Stimulated activated CD8-positive, alpha-beta memory T cell treated with anti-CD3 and anti-CD28 coated beads, Interleukin-12 subunit alpha, Interleukin-12 subunit beta, amount 100 ng/mL, for 4 hours (primary cell): Measurements from ENCODE around the gene FXYD4.
A peak's percentile ranks its signal among the peaks of the same experiment; 100 is the strongest.

Experiments used
- DNase-seq: peaks from one replicate; pipeline ENCODE4 v3.0.0-alpha.2; 2020; ENCODE audit warnings: low read depth

FXYD4 gene

DNA sequence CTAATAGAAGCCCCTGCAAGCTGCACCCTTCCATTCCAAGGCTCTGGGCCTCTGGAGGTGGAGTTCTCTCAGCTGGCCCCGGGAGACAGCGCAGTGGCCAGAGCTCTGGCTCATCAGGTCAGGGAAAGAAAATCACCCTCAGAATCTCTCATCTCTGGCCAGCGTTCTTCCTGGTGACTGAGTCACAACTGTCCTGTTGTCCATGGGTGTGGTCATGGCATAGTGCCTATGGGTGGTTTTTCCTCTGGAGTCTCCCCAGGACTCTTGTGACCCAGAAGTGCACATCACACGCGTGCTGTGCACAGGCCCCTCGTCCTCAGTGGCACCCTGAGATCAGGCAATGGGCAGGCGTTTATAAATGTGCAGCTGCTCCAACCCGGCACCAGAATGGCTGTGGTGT, 27.4 kb upstream of the FXYD4 start:
- no peak for DNase-seq

DNA sequence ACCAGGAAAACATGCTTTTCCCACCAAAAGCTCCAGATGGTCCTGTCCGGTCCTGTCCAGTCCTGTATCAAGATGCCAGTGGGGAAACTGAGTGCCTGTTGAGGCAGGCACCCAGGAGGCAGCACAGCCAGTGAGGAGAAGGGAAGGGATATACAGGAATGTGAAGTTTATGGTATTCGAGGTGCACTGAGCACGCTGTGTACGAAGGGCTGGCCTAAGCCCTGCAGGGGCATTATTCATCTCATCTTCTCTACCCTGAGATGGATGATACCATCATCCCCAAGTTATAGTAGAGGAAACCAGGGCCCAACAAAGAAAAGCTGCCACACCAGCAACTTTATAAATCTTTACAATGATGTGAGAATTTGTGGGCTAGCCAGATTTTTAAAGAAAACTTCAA, 23.4 kb upstream of the FXYD4 start:
- no peak for DNase-seq

DNA sequence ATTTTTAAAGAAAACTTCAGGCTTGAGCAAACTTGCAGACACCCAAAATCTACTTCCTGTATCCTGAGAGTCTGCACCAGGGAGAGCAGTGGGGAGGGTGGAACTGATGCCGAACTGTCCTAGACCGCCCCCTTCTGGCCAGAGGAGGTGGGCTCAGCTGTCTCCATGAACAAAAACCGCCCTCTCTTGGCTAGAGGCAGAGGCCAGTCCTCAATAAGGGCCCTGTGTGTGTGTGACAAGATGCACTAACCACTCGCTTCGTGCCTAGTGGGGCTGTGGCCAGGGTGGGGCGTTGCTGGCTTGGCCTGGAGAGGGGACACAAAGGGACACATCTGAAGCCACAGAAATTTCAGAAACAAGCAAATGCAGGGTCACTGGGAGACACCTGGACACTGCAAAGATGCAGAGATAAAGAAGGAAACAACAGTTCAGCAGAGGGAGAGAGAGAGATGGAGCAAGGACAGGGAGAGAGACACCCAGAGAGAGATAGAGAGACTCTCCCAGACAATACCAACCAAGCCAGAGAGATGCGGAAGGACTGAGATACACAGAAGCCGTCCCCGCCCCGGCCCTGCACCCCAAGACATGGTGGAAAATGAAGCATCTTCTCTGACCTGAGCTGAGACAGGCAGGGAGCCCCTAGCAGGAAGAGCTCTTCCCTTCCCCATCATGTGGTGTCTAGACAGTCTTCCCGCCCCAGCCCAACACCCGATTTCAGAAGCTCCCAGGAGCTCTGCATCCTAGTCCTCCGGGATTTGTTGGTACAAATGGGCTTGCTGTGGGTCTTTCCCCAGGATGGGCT, 22.7 kb upstream of the FXYD4 start:
- DNase-seq = peak; percentile 65

DNA sequence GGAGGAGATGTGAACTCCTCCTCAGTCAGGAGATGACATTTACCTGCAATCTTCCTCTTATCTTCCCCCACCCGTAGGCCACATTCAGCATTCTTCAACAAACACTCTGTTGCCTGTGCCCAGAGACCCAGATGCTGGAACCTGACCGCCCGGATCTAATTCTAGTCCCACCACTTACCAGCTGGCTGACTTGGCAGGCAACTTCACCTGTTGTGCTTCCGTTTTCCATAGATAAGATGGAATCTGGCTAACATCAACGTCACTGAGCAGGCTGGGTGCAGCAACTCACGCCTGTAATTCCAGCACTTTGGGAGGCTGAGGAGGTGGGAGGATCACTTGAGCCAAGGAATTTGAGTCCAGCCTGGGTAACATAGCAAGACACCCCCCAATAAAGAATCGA, 21.3 kb upstream of the FXYD4 start:
- DNase-seq = no peak

DNA sequence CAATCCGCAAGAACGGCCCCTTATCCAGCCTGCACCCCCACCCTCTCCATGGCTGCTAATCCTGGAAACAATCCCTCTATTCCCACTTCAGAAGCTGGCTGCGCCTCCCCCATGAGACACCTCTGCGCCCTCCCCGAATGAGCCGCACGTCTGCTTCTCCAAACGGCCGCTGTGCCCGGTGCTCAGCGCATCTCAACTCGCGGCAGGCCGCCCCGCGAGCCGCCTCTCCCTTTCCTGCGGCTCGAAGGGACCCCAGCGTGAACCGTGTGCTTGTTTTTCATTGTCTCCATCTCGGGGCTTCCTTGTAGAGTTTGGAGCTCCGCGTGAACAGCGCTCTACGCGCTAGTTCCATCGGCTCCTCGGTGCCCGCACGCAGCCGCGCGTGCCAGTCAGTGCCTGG, 20.8 kb upstream of the FXYD4 start:
- no peak for DNase-seq

DNA sequence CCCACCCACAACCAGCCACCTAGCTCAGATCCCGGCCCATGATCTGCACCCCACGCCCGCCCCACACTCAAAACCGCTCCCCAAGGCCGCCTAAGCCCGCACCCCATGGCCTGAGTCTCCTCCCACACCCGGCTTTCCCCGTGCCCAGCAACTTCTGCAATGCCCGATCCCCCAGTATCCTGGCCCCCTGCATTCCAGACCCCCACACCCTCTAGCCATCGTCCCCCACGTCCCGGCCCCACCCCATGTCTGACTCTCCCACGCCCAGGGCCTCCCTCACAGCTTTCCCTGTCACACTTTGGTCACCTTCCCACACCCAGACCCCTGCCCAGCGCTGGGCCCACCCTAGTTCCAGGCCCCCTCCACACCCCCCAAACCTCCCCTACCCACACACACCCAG, 20.1 kb upstream of the FXYD4 start:
- no peak for DNase-seq

DNA sequence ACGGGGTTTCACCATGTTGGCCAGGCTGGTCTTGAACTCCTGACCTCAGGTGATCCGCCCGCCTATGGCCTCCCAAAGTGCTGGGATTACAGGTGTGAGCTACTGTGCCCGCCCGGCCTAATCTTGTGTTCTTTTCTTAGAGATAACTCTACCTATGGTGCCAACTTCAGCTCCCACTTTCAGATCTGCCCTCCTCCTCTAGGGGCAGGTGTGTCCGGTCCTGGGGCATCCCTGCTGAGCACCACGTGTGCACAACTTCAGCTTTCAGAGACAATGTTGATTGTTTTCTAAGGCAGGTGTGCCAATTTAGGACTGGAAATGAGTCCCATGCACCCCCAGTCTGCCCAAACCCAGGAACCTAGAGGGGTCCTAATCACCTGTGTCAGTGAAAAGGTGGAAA, 18.5 kb upstream of the FXYD4 start:
- DNase-seq = no peak

DNA sequence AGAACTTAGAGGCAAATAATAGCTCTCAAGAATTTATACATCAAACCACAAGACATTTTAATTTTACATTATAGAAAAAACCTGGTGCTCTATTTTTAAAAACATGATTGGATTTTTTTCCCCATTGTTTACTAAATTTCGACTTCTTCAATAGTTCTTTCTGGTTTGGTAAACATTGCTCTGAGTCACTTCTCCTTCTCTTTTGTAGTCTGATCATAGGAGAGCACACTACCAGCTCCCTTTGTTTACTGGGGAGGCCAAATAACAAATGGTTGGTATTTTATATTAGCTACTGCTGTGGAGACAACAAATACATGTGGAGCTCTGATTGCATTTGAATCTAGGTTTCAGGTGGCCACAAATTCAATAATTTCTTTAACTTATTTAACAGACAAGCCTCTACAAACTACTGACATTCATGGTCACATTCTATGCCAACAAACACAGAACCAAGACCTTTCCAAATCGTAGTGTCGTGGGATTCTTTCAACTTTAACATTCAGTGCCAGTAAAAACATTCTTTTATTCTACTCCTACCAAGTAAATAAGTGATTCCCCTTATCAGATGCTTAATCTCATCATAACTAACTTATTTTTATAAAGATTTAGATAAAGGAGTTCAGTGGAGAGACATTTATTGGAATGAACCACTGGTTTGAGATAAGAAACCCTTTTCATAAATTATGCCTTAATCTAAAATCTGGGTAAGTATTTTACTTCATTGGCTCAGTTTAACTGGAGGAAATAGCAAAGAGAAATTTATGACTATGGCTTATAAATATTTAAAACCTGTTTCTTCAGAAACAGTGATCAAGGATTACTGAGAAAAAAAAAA, 17.7 kb upstream of the FXYD4 start:
- no peak for DNase-seq

DNA sequence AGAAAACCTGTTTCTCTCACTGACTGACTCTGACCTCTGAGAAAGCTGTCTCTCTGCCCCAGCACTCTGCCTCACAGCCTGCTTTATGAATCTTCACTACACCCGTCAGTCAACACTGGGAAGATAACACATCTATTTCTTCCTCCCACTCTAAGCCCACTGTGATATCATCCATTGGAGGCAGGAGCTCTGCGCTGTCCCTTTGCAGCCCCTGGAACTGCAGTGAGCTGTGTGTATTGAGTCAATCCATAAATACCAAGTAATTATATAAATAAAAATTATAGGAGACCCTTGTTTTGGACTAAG, 17.2 kb upstream of the FXYD4 start:
- DNase-seq = no peak

DNA sequence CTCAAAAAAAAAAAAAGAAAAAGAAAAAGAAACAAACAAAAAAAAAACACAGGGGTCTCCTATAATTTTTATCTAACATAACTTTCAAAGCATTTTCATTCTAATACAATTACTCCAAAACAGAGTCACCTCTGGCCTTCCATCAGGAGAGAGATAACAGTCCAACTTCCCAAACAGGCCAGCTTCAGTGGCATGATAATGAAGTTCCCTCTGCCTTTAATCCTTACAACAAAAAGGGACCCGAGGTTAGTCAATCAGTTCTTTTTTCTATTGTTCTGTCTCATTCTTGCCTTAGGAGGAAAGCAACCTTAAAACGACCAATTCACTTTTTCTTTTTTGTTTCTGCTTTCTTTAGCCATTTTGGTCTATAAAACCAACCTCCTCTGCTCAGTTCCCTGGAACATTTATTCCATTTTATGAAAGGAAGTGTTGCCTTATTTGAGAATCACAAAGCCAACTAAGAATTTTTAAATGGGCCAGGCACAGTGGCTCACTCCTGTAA, 16.5 kb upstream of the FXYD4 start:
- DNase-seq = no peak

DNA sequence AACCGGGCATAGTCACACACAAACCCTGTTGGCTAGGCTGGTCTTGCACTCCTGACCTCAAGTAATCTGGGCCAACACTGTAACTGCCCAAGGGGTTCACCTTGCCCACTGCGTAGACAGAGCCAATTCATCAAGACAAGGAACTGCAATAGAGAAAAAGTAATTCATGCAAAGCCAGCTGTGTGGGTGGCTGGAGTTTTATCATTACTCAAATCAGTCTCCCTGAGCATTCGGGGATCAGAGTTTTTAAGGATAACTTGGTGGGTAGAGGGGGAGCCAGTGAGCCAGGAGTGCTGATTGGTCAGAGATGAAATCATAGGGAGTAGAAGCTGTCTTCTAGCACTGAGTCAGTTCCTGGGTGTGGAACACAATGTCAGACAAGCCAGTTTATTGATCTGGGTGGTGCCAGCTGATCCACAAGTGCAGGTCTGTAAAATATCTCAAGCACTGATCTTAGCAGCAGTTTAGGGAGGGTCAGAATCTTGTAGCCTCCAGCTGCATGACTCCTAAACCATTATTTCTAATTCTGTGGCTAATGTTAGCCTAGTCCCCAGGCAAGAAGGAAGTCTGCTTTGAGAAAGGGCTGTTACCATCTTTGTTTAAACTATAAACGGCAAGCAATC, 15.6 kb upstream of the FXYD4 start:
- no peak for DNase-seq

DNA sequence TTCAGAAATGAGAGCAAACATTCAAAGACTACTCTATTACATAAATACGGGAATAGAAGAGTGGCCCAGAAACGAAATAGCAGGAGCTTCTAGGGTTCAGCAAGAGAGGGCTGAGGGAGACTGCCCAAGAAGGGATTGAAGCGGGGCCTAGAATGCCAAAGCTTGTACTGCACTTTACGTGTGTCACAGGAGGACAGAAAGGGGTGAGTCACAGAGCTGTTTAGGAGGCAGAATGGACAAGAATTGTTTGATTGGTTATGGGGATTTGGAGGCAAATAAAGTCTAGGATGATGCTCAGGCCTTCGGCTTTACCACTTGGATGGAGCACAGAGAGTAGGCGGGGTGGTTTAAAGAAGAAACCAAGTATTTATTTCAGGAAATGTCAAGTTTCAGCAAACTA, 11.3 kb upstream of the FXYD4 start:
- DNase-seq = no peak

DNA sequence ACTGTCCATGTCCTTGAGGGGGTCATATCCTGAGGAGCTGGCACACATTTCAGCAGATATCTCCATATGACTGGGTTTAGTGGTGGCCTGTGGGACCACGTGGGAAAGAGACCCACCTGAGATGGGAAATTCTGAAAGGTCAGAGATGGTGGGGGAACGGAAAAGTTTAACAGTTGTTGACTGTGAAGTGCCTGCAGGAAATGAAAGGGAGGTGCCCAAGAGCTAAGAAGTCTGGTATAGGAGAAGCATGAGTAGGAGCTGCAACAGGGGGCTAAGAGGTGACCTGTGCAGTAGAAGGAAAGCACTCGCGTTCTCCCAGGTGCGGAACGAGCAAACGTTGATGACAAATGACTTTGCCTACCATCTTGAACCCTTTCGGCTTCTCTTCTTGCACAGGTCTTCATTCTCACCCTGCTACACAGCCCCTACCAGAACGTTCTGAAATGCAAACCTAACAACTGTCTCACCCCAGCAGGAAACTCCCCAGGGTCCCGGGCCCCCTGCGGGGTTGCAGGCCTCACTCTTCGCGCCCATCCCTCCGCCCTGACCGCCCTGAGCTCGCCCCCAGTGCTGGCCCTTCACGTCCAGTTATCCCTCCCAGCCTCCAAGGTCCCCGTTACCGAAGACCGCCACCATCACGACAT, 9.8 kb upstream of the FXYD4 start:
- no peak for DNase-seq

DNA sequence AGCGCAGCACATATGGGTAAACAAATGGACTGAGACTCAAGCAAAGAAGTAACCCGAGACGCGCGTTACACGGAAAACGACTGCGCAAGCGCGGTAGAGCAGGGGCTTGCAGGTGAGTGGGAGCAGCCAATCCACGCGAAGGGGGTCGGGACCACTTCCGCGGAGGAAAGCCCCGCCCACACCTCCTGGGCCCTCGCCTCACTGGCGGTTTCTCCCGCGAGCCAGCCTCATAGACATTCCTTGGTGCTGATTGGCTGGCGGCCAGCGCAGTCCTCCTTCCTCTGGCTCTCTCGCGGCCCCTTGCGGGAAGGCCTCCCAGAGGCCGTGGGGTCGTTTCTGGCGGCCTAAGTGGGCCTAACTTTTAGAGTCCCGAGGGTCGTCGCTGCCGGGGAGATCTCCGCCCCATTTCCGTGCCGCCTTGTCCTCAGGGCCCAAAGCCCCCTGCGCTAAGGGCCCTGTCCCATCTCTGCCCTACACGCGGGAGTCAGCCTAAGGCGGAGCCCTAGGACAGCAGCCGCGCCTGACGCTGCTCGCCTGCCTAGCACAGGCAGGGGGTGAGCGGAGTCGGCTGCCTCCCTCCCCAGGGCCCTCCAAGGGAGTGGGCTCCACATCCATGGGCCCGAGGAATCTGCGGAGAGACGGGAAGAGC, 9.1 kb upstream of the FXYD4 start:
- peak; percentile 84 for DNase-seq

DNA sequence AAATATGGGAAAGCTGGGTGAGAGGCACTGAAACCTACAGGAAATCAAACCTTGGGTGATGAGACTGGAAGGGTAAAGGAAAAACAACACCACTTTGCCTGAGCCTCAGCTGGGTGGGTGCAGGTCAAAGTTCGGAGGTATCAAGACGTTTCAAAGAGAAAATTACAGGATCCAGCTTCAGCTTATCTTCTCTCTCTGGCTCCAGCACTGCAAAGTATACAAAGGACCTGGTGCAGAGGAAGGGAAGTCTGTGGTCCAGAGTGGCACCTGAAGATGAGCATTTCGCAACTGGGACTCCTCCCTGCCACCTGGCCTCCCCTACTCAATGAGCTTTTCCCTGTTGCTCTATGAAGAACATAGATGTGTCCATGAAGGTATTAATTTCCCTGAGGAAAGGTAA, 6.4 kb upstream of the FXYD4 start:
- no peak for DNase-seq

DNA sequence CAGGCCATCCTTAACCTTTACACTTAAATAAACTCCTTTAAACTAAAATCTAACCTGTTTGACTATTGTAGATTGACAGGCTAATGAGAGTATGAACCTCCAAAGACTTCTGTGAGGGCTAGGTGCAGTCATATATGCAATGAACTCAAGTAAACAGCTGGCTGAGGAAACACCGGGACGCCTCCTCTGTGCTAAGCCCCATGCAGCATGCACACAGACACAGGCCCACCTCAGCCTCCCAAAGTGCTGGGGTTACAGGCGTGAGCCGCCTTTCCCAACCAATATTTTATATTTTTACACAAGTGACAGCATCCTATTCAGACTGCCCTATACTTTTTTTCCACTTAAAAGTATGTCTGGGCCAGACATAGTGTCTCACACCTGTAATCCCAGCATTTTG, 1.5 kb upstream of the FXYD4 start:
- DNase-seq = no peak

DNA sequence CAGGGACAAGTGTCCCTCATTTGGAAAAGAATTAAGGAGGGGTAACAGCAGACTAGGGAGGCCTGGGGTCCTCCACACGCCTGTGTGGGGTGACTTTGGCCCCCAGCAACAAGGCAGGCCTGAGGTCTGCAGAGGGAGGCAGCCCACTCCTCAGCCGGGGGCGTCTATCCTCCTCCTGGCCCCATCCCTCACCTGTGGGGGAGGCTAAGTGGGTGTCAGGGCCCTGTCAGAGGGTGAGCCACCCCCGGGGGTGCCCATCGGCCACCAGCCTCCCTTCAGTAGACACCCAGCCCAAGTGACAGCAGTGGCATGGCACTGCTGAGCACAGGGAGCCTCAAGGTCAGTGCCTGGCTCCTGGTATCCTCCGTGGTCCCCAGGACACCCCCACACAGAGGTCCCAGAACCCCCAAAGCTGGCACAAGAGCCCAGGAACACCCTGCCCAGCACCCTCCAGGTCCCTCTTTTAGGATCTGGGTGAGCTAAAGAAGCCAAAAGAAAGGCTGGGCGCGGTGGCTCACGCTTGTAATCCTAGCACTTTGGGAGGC, 693 bp upstream of the FXYD4 start:
- DNase-seq = no peak

DNA sequence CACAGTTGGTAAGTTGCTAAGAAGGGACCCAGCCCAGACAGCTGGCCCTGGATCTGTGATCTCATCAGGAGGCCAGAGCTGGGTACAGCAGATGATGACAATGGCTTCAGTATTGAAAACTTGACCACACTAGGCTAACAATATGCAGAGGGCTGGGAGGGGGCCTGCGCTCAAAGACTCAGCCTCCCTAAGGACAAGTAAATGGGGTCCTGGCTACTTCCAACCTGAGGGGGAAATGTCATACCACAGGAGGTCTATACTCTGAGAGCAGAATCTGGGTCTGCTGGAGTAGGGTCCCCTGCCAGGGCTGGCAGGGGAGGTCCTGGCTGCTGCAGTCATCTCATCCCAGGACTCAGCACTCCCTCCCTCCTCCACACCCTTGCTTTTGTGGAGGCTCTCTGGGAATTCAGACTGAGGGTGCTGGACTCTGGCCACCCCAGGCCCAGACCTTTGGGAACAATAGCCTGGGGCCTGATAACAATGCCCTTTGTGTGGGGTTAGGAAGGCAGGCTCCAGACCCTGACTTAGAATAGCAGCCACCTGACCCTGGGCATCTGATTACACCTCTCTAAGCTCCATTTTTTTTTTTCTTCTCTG, 1.4 kb downstream of the FXYD4 start:
- DNase-seq = no peak

DNA sequence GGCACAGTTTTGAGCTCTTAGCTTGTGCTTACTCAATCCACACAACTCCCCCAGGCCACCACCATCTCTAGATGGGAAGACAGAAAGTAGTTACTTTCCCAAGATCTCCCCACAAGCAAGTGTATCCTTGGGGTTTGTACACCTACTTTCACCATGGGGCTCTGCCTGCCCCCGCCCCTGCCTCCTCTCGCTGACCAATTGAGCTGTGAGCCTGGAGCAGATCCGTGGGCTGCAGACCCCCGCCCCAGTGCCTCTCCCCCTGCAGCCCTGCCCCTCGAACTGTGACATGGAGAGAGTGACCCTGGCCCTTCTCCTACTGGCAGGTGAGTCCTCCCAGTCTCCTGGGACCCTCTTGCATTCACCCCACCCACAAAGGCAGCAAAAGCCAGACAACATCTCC, 2.0 kb downstream of the FXYD4 start:
- no peak for DNase-seq

DNA sequence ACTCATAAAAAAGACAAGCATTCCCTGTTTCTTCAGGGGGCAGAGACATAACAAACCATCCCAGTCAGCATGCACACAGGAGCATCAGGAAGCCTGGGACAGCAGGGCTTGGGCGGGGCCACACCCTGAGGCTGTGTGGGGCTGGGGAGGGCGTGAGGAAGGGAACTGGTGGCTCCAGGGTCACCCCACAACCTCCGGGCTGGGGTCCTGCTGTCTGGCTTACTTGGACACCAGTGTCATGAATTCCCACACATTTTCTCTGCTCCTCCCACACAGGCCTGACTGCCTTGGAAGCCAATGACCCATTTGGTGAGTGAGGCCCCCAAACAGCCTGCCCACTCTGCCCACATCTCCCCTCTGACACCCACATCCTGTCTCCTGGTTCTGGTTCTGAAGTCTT, 2.8 kb downstream of the FXYD4 start:
- no peak for DNase-seq

DNA sequence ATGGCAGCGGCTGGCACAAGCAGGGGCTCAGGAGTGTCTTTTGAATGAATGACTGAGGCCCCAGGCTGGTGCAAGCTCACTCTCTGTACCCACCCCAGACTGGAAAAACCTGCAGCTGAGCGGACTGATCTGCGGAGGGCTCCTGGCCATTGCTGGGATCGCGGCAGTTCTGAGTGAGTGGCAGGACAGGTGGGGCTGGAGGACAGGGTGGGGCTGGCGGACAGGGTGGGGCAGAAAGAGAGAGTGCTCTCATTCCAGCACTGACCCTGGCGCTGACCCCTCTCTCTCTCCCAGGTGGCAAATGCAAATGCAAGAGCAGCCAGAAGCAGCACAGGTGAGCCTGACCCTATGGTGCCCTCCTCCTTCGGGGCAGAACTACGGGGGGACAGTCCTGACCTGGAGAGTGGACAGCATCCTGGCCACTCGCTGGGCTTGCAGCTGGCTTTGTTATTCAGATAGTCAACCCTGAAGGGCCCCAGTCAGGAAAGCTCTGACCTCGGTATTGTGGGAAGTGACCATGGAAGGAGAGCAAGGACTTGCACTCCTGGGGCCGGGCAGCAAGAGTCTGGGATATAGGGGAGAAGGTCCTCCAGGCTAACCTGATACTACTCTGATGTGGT, 4.1 kb downstream of the FXYD4 start:
- DNase-seq = no peak
